Neural cell (in vitro differentiated cells): ENCODE measurements around the gene PLK2. TPM values are rescaled to one million over a fixed set of nuclear protein-coding genes. Genes with fewer than 3 reads are reported as not detected.

Source experiments
- H2AFZ ChIP-seq: fragments of 200-600, 300-800 bp; sonication (generic), shearing (Covaris generic); 2 replicates; pipeline ENCODE4 v1.6.0; 2014; ENCODE audit warnings: low read depth, mild to moderate bottlenecking, antibody characterized with exemption, low read length, moderate library complexity
- H3F3A ChIP-seq: fragments of 200-600 bp; shearing (Covaris generic); 2 replicates; pipeline ENCODE4 v1.6.1; 2016; ENCODE audit warnings: mild to moderate bottlenecking, moderate library complexity, mixed read lengths, antibody characterized with exemption, low read length; ENCODE audit not compliant: insufficient read depth, poor library complexity, severe bottlenecking
- H3K27ac ChIP-seq: fragments of 200-600, 300-800 bp; sonication (generic), shearing (Covaris generic); 2 replicates; pipeline ENCODE4 v1.5.1; 2014; ENCODE audit warnings: mild to moderate bottlenecking, low read length, moderate library complexity
- H3K27me3 ChIP-seq: fragments of 300-800, 200-600 bp; sonication (generic), shearing (Covaris generic); 2 replicates; pipeline ENCODE4 v1.6.0; 2014; ENCODE audit warnings: mild to moderate bottlenecking, low read depth, low read length, moderate library complexity; ENCODE audit not compliant: insufficient read depth
- H3K36me3 ChIP-seq: fragments of 300-800, 200-600 bp; sonication (generic), shearing (Covaris generic); 2 replicates; pipeline ENCODE4 v1.5.1; 2014; ENCODE audit warnings: mild to moderate bottlenecking, antibody characterized with exemption, low read length, moderate library complexity; ENCODE audit not compliant: insufficient read depth
- H3K4me2 ChIP-seq: fragments of 300-800, 200-600 bp; sonication (generic), shearing (Covaris generic); 2 replicates; pipeline ENCODE4 v1.6.0; 2014; ENCODE audit warnings: mild to moderate bottlenecking, low read length
- H3K4me3 ChIP-seq: fragments of 300-800, 200-600 bp; sonication (generic), shearing (Covaris generic); 2 replicates; pipeline ENCODE4 v1.5.1; 2014; ENCODE audit warnings: mild to moderate bottlenecking, low read length, moderate library complexity
- H3K79me2 ChIP-seq: fragments of 200-600 bp; shearing (Covaris generic); replicated peaks from 2 replicates; pipeline ENCODE4 v1.6.0; 2014; ENCODE audit warnings: mild to moderate bottlenecking, low read length, moderate library complexity; ENCODE audit not compliant: insufficient read depth
- H3K9ac ChIP-seq: fragments of 300-800, 200-600 bp; sonication (generic), shearing (Covaris generic); 2 replicates; pipeline ENCODE4 v1.6.1; 2016; ENCODE audit warnings: mild to moderate bottlenecking, low read length, mixed read lengths
- H3K9me2 ChIP-seq: fragments of 200-600 bp; shearing (Covaris generic); 2 replicates; pipeline ENCODE4 v1.6.1; 2016; ENCODE audit warnings: mild to moderate bottlenecking, low read length, mixed read lengths; ENCODE audit not compliant: insufficient read depth
- H3K9me3 ChIP-seq: fragments of 200-600, 300-800 bp; sonication (generic), shearing (Covaris generic); 2 replicates; pipeline ENCODE4 v1.6.1; 2016; ENCODE audit warnings: mild to moderate bottlenecking, mixed run types, low read length, moderate library complexity, mixed read lengths
- H4K20me1 ChIP-seq: fragments of 200-600 bp; shearing (Covaris generic); 2 replicates; pipeline ENCODE4 v1.6.1; 2016; ENCODE audit warnings: mild to moderate bottlenecking, mixed run types; ENCODE audit not compliant: insufficient read depth
- EP300 ChIP-seq: fragments of 450-650 bp; conservative IDR thresholded peaks from 2 replicates; pipeline ENCODE4 v1.6.1; 2014; ENCODE audit warnings: antibody characterized with exemption, mild to moderate bottlenecking, moderate library complexity; ENCODE audit not compliant: poor library complexity, severe bottlenecking
- EZH2 ChIP-seq: fragments of 200-600, 300-800 bp; shearing (Covaris generic), sonication (generic); IDR thresholded peaks from 2 replicates; pipeline ENCODE4 v1.6.1; 2014; ENCODE audit warnings: antibody characterized with exemption, low read length, borderline replicate concordance, mild to moderate bottlenecking; ENCODE audit not compliant: insufficient read depth, poor library complexity, severe bottlenecking
- MXI1 ChIP-seq: fragments of 450-650 bp; conservative IDR thresholded peaks from 2 replicates; pipeline ENCODE4 v1.6.1; 2014; ENCODE audit warnings: antibody characterized with exemption, mild to moderate bottlenecking; ENCODE audit not compliant: poor library complexity, severe bottlenecking
- POLR2AphosphoS5 ChIP-seq: IDR thresholded peaks from 2 replicates; pipeline ENCODE4 v1.6.1; 2012
- RAD21 ChIP-seq: fragments of 450-650 bp; conservative IDR thresholded peaks from 2 replicates; pipeline ENCODE4 v1.6.1; 2014; ENCODE audit warnings: antibody characterized with exemption, mild to moderate bottlenecking, moderate library complexity
- REST ChIP-seq: IDR thresholded peaks from 2 replicates; pipeline ENCODE4 v1.6.1; 2012; ENCODE audit warnings: borderline replicate concordance
- SMC3 ChIP-seq: fragments of 450-650 bp; conservative IDR thresholded peaks from 2 replicates; pipeline ENCODE4 v1.6.1; 2014; ENCODE audit warnings: antibody characterized with exemption, mild to moderate bottlenecking, moderate library complexity; ENCODE audit not compliant: poor library complexity
- TAF1 ChIP-seq: IDR thresholded peaks from 2 replicates; pipeline ENCODE4 v1.6.1; 2012; ENCODE audit warnings: low read depth
- polyA plus RNA-seq: library from polyadenylated mRNA; depleted of rRNA; stranded (reverse); fragments of >200 nt; gene quantifications from 2 replicates; pipeline ENCODE4 v1.2.3, GENCODE V29; 2014
- TF ChIP-seq, protein P1 (sequence below): fragments of 450-650 bp; IDR thresholded peaks from 2 replicates; pipeline ENCODE4 v1.5.1; 2014; ENCODE audit warnings: antibody characterized with exemption, mild to moderate bottlenecking, moderate library complexity; ENCODE audit not compliant: poor library complexity, severe bottlenecking

Gene PLK2
- polyA plus RNA-seq, 1 donor from 2014 or later: 309 TPM

- Histone ChIP-seq H3K9me2 (no peaks in the 10 kb centered on the region), H3K27ac (no peak overlapping the region), H3F3A (no peaks in the 10 kb centered on the region), H3K9me3 (no peaks in the 10 kb centered on the region), H4K20me1 (no peaks in the 10 kb centered on the region), H3K4me3 (no peak overlapping the region), H3K79me2 (no peaks in the 10 kb centered on the region), H3K27me3 (no peaks in the 10 kb centered on the region), H3K36me3 (no peaks in the 10 kb centered on the region), H3K9ac (no peak overlapping the region), H3K4me2 (no peak overlapping the region), H2AFZ (no peak overlapping the region)
- no peak for TF ChIP-seq MXI1
- no peak for TF ChIP-seq SMC3
- no peak for TF ChIP-seq EP300
- TF ChIP-seq REST: no peak
- TF ChIP-seq RAD21: no peak
- no peak for TF ChIP-seq EZH2
- no peak for TF ChIP-seq TAF1
- TF ChIP-seq, protein P1, sequence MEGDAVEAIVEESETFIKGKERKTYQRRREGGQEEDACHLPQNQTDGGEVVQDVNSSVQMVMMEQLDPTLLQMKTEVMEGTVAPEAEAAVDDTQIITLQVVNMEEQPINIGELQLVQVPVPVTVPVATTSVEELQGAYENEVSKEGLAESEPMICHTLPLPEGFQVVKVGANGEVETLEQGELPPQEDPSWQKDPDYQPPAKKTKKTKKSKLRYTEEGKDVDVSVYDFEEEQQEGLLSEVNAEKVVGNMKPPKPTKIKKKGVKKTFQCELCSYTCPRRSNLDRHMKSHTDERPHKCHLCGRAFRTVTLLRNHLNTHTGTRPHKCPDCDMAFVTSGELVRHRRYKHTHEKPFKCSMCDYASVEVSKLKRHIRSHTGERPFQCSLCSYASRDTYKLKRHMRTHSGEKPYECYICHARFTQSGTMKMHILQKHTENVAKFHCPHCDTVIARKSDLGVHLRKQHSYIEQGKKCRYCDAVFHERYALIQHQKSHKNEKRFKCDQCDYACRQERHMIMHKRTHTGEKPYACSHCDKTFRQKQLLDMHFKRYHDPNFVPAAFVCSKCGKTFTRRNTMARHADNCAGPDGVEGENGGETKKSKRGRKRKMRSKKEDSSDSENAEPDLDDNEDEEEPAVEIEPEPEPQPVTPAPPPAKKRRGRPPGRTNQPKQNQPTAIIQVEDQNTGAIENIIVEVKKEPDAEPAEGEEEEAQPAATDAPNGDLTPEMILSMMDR: no peak
- TF ChIP-seq POLR2AphosphoS5: no peak
Measured at GRCh38 chr5:58497386-58497785, 37.5 kb upstream of the PLK2 start.

DNA sequence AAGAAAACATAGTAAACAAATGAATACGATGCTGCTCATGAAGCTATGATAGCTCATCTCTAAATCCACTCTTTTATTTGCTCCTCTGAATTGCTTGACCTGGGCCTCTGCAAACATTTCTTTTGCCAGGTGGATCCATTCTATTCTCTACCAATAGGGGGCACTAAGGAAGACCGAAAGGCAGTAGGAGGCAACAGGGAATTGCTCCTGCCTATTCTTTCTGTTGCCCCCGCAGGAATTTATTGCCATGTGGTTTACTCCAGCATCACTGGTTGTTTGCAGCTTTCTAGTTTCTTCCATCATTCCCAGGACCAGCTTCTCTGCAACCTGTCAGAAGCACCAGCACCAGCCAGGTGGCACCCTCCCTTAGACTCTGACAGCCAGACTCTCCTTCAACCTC lies 36.6 kb upstream of the PLK2 start:
- H3K79me2 ChIP-seq: no peaks in the 10 kb centered on the region
- no peaks in the 10 kb centered on the region for H4K20me1 ChIP-seq
- H3K9me2 ChIP-seq: no peaks in the 10 kb centered on the region
- no peak overlapping the region for H3K4me2 ChIP-seq
- H3K9ac ChIP-seq: no peak overlapping the region
- TF ChIP-seq SMC3 (no peak), REST (no peak), POLR2AphosphoS5 (no peak), TAF1 (no peak), MXI1 (no peak), EZH2 (no peak), RAD21 (no peak), EP300 (no peak)
- TF ChIP-seq, protein P1: no peak
- H3K4me3 ChIP-seq: no peak overlapping the region
- H3K36me3 ChIP-seq: no peaks in the 10 kb centered on the region
- H3K27ac ChIP-seq: no peak overlapping the region
- no peak overlapping the region for H2AFZ ChIP-seq
- H3K27me3 ChIP-seq: no peaks in the 10 kb centered on the region
- no peaks in the 10 kb centered on the region for H3K9me3 ChIP-seq
- no peaks in the 10 kb centered on the region for H3F3A ChIP-seq
